H9 (cell line): Measurements from ENCODE around the gene PKP3. TPM values are rescaled to one million over a fixed set of nuclear protein-coding genes. Genes with fewer than 3 reads are reported as not detected.

Experiments used
- DNase-seq: peaks from one replicate; pipeline ENCODE4 v3.0.0-alpha.2; 2017
- H2AFZ ChIP-seq: one replicate; pipeline ENCODE4 v1.6.1; 2013; ENCODE audit warnings: mild to moderate bottlenecking, low read length, control low read depth, moderate library complexity
- H2AK5ac ChIP-seq: 2 replicates; pipeline ENCODE4 v1.6.1; 2013; ENCODE audit warnings: low read length, control low read depth, mixed read lengths; ENCODE audit not compliant: insufficient read length
- H2BK120ac ChIP-seq: one replicate; pipeline ENCODE4 v1.6.1; 2013; ENCODE audit warnings: low read depth, mild to moderate bottlenecking, low read length, control low read depth, inconsistent platforms; ENCODE audit not compliant: poor library complexity, severe bottlenecking
- H2BK12ac ChIP-seq: 2 replicates; pipeline ENCODE4 v1.6.1; 2013; ENCODE audit warnings: low read length, control low read depth, mixed read lengths, low read depth; ENCODE audit not compliant: insufficient read length
- H2BK15ac ChIP-seq: 2 replicates; pipeline ENCODE4 v1.6.1; 2013; ENCODE audit warnings: low read depth, low read length, control low read depth
- H2BK20ac ChIP-seq: one replicate; pipeline ENCODE4 v1.6.1; 2013; ENCODE audit warnings: low read depth, mild to moderate bottlenecking, low read length, control low read depth, inconsistent platforms; ENCODE audit not compliant: poor library complexity, severe bottlenecking
- H2BK5ac ChIP-seq: 2 replicates; pipeline ENCODE4 v1.6.1; 2013; ENCODE audit warnings: low read length, control low read depth, mixed read lengths; ENCODE audit not compliant: insufficient read length
- H3K14ac ChIP-seq: 2 replicates; pipeline ENCODE4 v1.6.1; 2013; ENCODE audit warnings: low read length, control low read depth; ENCODE audit not compliant: insufficient read depth
- H3K18ac ChIP-seq: 2 replicates; pipeline ENCODE4 v1.6.1; 2013; ENCODE audit warnings: low read depth, mild to moderate bottlenecking, mixed read lengths, low read length, control low read depth; ENCODE audit not compliant: insufficient read length
- H3K23ac ChIP-seq: 2 replicates; pipeline ENCODE4 v1.6.1; 2013; ENCODE audit warnings: low read length, control low read depth, mixed read lengths, low read depth; ENCODE audit not compliant: insufficient read length
- H3K23me2 ChIP-seq: 2 replicates; pipeline ENCODE4 v1.6.1; 2013; ENCODE audit warnings: low read depth, mild to moderate bottlenecking, mixed read lengths, low read length, control low read depth; ENCODE audit not compliant: insufficient read length, poor library complexity, severe bottlenecking
- H3K27ac ChIP-seq: 2 replicates; pipeline ENCODE4 v1.5.1; 2013; ENCODE audit warnings: low read length, control low read depth, mixed read lengths, low read depth; ENCODE audit not compliant: insufficient read length
- H3K27me3 ChIP-seq: 2 replicates; pipeline ENCODE4 v1.6.1; 2013; ENCODE audit warnings: low read length, control low read depth, inconsistent platforms; ENCODE audit not compliant: insufficient read depth
- H3K4ac ChIP-seq: 2 replicates; pipeline ENCODE4 v1.6.1; 2013; ENCODE audit warnings: low read depth, mild to moderate bottlenecking, control low read depth, inconsistent platforms, low read length, moderate library complexity
- H3K4me1 ChIP-seq: 2 replicates; pipeline ENCODE4 v1.6.1; 2013; ENCODE audit warnings: low read length, control low read depth, inconsistent platforms; ENCODE audit not compliant: insufficient read depth
- H3K4me2 ChIP-seq: 2 replicates; pipeline ENCODE4 v1.6.1; 2013; ENCODE audit warnings: low read length, control low read depth, mixed read lengths; ENCODE audit not compliant: insufficient read length, insufficient read depth
- H3K56ac ChIP-seq: 2 replicates; pipeline ENCODE4 v1.6.1; 2013; ENCODE audit warnings: low read depth, mild to moderate bottlenecking, mixed read lengths, low read length, control low read depth; ENCODE audit not compliant: insufficient read length
- H3K79me1 ChIP-seq: 2 replicates; pipeline ENCODE4 v1.6.1; 2013; ENCODE audit warnings: low read depth, mild to moderate bottlenecking, moderate library complexity, low read length, control low read depth, inconsistent platforms; ENCODE audit not compliant: insufficient read depth, poor library complexity, severe bottlenecking
- H3K79me2 ChIP-seq: 2 replicates; pipeline ENCODE4 v1.6.1; 2013; ENCODE audit warnings: low read length, control low read depth, inconsistent platforms; ENCODE audit not compliant: insufficient read depth
- H3K9ac ChIP-seq: 2 replicates; pipeline ENCODE4 v1.6.1; 2013; ENCODE audit warnings: low read length, control low read depth, mixed read lengths; ENCODE audit not compliant: insufficient read length; ENCODE audit errors: extremely low read depth
- H3K9me3 ChIP-seq: one replicate; pipeline ENCODE4 v1.6.1; 2013; ENCODE audit warnings: low read depth, low read length, inconsistent platforms; ENCODE audit not compliant: control insufficient read depth
- H3T11ph ChIP-seq: one replicate; pipeline ENCODE4 v1.6.1; 2013; ENCODE audit warnings: mild to moderate bottlenecking, low read length, control low read depth, inconsistent platforms
- H4K20me1 ChIP-seq: one replicate; pipeline ENCODE4 v1.6.1; 2013; ENCODE audit not compliant: control insufficient read depth, insufficient read length, insufficient read depth
- H4K5ac ChIP-seq: 2 replicates; pipeline ENCODE4 v1.6.1; 2013; ENCODE audit warnings: low read depth, mild to moderate bottlenecking, mixed read lengths, low read length, control low read depth; ENCODE audit not compliant: insufficient read length
- H4K8ac ChIP-seq: replicated peaks from 2 replicates; pipeline ENCODE4 v1.6.1; 2013; ENCODE audit warnings: low read length, control low read depth, mixed read lengths, low read depth; ENCODE audit not compliant: insufficient read length
- H4K91ac ChIP-seq: 2 replicates; pipeline ENCODE4 v1.6.1; 2013; ENCODE audit warnings: low read depth, mild to moderate bottlenecking, moderate library complexity, mixed read lengths, low read length, control low read depth; ENCODE audit not compliant: insufficient read length
- H3K27ac Mint-ChIP-seq, 3 experiments: 2 replicates in 2 of 3; 3 replicates in 1 of 3; pipeline ENCODE4 v1.8.0; 2020 to 2021; ENCODE audit warnings: mixed read lengths in 3 of 3, mild to moderate bottlenecking in 1 of 3, moderate library complexity in 1 of 3
- H3K27me3 Mint-ChIP-seq: 2 replicates; pipeline ENCODE4 v1.8.0; 2021; ENCODE audit warnings: low read depth, mild to moderate bottlenecking, moderate library complexity, mixed read lengths
- H3K36me3 Mint-ChIP-seq, 3 experiments: 2 replicates in 2 of 3; 3 replicates in 1 of 3; pipeline ENCODE4 v1.8.0; 2020 to 2021; ENCODE audit warnings: low read depth in 3 of 3, mixed read lengths in 3 of 3; ENCODE audit not compliant: insufficient read depth in 1 of 3
- H3K4me1 Mint-ChIP-seq, 2 experiments: 2 replicates each; pipeline ENCODE4 v1.8.0; 2020; ENCODE audit warnings: mixed read lengths in 2 of 2
- H3K4me3 Mint-ChIP-seq, 2 experiments: 2 replicates in 1 of 2; 3 replicates in 1 of 2; pipeline ENCODE4 v1.8.0; 2020 to 2021; ENCODE audit warnings: mild to moderate bottlenecking in 2 of 2, mixed read lengths in 2 of 2, moderate library complexity in 1 of 2
- H3K9me3 Mint-ChIP-seq, 2 experiments: 2 replicates in 1 of 2; 3 replicates in 1 of 2; pipeline ENCODE4 v1.8.0; 2020; ENCODE audit warnings: mild to moderate bottlenecking in 2 of 2, mixed read lengths in 2 of 2, moderate library complexity in 1 of 2
- WGBS: extraction: QIAGEN DNeasy Blood & Tissue Kit; methylation state at CpG from one replicate; pipeline ENCODE4 v1.1.7; 2013; ENCODE audit warnings: missing lambda C conversion rate, low lambda C conversion rate, mixed read lengths; ENCODE audit not compliant: insufficient read length; ENCODE audit errors: extremely low coverage; 5-methylcytosine and 5-hydroxymethylcytosine counted together
- total RNA-seq: library from RNA; stranded (reverse); gene quantifications from 2 replicates; pipeline ENCODE4 v1.2.1, GENCODE V29; 2021
- TF ChIP-seq, protein P1 (sequence below): fragments of 200-600 bp; sonication (generic); conservative IDR thresholded peaks from 3 replicates; pipeline ENCODE4 v1.8.0; 2021; ENCODE audit warnings: antibody characterized with exemption, mild to moderate bottlenecking

PKP3 gene
- total RNA-seq, 1 experiment from 2014 or later: 41.7 TPM

DNA sequence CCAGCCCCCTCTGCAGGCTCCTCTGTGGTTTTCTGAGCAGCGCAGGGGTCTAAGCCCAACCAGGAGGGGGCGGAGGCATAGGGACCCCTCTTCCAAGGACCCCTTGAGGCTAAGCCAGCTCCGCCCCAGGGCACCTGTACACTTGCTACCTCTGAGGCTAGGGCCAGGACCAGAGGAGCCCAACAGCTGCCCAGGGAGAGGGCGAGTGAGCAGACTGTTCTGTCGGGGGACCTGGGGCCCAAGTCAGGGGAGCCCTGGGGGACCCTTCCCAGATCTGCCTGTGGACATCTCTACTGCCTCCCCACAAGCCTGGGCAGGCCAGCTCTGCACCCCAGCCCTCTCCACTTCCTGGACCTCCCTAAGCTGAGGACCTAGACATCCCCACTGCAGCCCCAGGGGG, 23.0 kb upstream of the PKP3 start:
- no peak overlapping the region for H3K4ac ChIP-seq
- Mint-ChIP-seq H3K27ac (peak overlapping the region in 2 of 3 experiments; percentile 85 to 94; a peak in 4 of 7 replicates), H3K4me1 (peaks cover 17 to 25% of the 10 kb centered on the region in 2 experiments), H3K36me3 (peaks cover 32 to 40% (median 32%) of the 10 kb centered on the region in 3 experiments), H3K4me3 (peak overlapping the region; percentile 77 to 90), H3K27me3 (peaks cover 15% of the 10 kb centered on the region), H3K9me3 (peaks cover 0 to 4% of the 10 kb centered on the region in 2 experiments; a peak in 2 of 5 replicates)
- H2BK5ac ChIP-seq: no peak overlapping the region
- DNase-seq: no peak
- no CpG with 5 or more reads among the region's 5 CpGs for WGBS
- H3K27ac ChIP-seq: no peak overlapping the region
- H2BK12ac ChIP-seq: no peak overlapping the region
- no peak overlapping the region for H2BK15ac ChIP-seq
- no peaks in the 10 kb centered on the region for H3K27me3 ChIP-seq
- H3K79me1 ChIP-seq: peaks cover 9% of the 10 kb centered on the region
- H3K23ac ChIP-seq: no peak overlapping the region
- no peaks in the 10 kb centered on the region for H3K23me2 ChIP-seq
- no peak overlapping the region for H3K56ac ChIP-seq
- no peaks in the 10 kb centered on the region for H3K79me2 ChIP-seq
- H4K20me1 ChIP-seq: no peaks in the 10 kb centered on the region
- no peak overlapping the region for H2AK5ac ChIP-seq
- H3K18ac ChIP-seq: no peak overlapping the region
- no peaks in the 10 kb centered on the region for H3K4me1 ChIP-seq
- no peak overlapping the region for H3K4me2 ChIP-seq
- H3K14ac ChIP-seq: no peak overlapping the region
- no peak overlapping the region for H4K91ac ChIP-seq
- no peaks in the 10 kb centered on the region for H3K9me3 ChIP-seq
- no peak overlapping the region for H2BK120ac ChIP-seq
- H4K5ac ChIP-seq: no peak overlapping the region
- H4K8ac ChIP-seq: no peak overlapping the region
- H3T11ph ChIP-seq: no peak overlapping the region
- no peak overlapping the region for H3K9ac ChIP-seq
- TF ChIP-seq, protein P1, sequence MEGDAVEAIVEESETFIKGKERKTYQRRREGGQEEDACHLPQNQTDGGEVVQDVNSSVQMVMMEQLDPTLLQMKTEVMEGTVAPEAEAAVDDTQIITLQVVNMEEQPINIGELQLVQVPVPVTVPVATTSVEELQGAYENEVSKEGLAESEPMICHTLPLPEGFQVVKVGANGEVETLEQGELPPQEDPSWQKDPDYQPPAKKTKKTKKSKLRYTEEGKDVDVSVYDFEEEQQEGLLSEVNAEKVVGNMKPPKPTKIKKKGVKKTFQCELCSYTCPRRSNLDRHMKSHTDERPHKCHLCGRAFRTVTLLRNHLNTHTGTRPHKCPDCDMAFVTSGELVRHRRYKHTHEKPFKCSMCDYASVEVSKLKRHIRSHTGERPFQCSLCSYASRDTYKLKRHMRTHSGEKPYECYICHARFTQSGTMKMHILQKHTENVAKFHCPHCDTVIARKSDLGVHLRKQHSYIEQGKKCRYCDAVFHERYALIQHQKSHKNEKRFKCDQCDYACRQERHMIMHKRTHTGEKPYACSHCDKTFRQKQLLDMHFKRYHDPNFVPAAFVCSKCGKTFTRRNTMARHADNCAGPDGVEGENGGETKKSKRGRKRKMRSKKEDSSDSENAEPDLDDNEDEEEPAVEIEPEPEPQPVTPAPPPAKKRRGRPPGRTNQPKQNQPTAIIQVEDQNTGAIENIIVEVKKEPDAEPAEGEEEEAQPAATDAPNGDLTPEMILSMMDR: no peak
- H2AFZ ChIP-seq: no peak overlapping the region
- H2BK20ac ChIP-seq: no peak overlapping the region
